HepG2 (cell line): ENCODE results near the gene MAPK9. TPM values are rescaled to one million over a fixed set of nuclear protein-coding genes. Genes with fewer than 3 reads are reported as not detected.
A peak's percentile ranks its signal among the peaks of the same experiment; 100 is the strongest.

Experiments
- CBFB ChIP-seq: sonication (generic); formaldehyde crosslinking; IDR thresholded peaks from 2 replicates; pipeline ENCODE4 v1.4.0; 2020; ENCODE audit warnings: missing genetic modification reagents
- KDM5A ChIP-seq: fragments of 200-600 bp; sonication (generic); IDR thresholded peaks from 2 replicates; pipeline ENCODE4 v1.7.0; 2018; ENCODE audit warnings: antibody characterized with exemption, mild to moderate bottlenecking, low read length, borderline replicate concordance
- NFYB ChIP-seq: sonication (generic); formaldehyde crosslinking; IDR thresholded peaks from 2 replicates; pipeline ENCODE4 v1.4.0; 2020; ENCODE audit warnings: missing genetic modification reagents
- NKX3-1 ChIP-seq: sonication (generic); formaldehyde crosslinking; IDR thresholded peaks from 2 replicates; pipeline ENCODE4 v1.5.0; 2020; ENCODE audit warnings: missing genetic modification reagents
- PHF8 ChIP-seq: sonication (generic); formaldehyde crosslinking; IDR thresholded peaks from 2 replicates; pipeline ENCODE4 v1.5.0; 2020; ENCODE audit warnings: missing genetic modification reagents
- POLR2AphosphoS5 ChIP-seq: IDR thresholded peaks from 2 replicates; pipeline ENCODE4 v1.6.1; 2012; ENCODE audit warnings: low read depth, low read length
- REPIN1 ChIP-seq: sonication (generic); formaldehyde crosslinking; IDR thresholded peaks from 2 replicates; pipeline ENCODE4 v1.8.0; 2022; ENCODE audit warnings: missing genetic modification reagents, low read depth, mild to moderate bottlenecking, borderline replicate concordance
- SAP130 ChIP-seq: IDR thresholded peaks from 2 replicates; pipeline ENCODE4 v1.6.1; 2016; ENCODE audit warnings: low read depth
- TMF1 ChIP-seq: sonication (generic); formaldehyde crosslinking; IDR thresholded peaks from 2 replicates; pipeline ENCODE4 v1.8.1; 2022; ENCODE audit warnings: low read depth, missing genetic modification reagents
- U2AF1 ChIP-seq: fragments of 200-400 bp; formaldehyde crosslinking; optimal IDR thresholded peaks from 2 replicates; pipeline ENCODE3; 2017; ENCODE audit warnings: mild to moderate bottlenecking, low read depth, low read length
- ZBTB40 ChIP-seq, 2 experiments: fragments of 450-650 bp in 1 of 2; sonication (generic) in 1 of 2; formaldehyde crosslinking in 1 of 2; IDR thresholded peaks; 2 replicates each; pipeline versions ENCODE4 v1.6.1 to v1.8.0; 2016 to 2022; ENCODE audit warnings: antibody characterized with exemption in 1 of 2, mild to moderate bottlenecking in 1 of 2, missing genetic modification reagents in 1 of 2
- ZHX1 ChIP-seq: sonication (generic); formaldehyde crosslinking; IDR thresholded peaks from 2 replicates; pipeline ENCODE4 v1.8.1; 2022; ENCODE audit warnings: low read depth, mild to moderate bottlenecking, missing genetic modification reagents
- ZNF230 ChIP-seq: sonication (generic); formaldehyde crosslinking; IDR thresholded peaks from 2 replicates; pipeline ENCODE4 v1.4.0; 2020; ENCODE audit warnings: mild to moderate bottlenecking, missing genetic modification reagents
- ZNF7 ChIP-seq: IDR thresholded peaks from 2 replicates; pipeline ENCODE4 v1.6.1; 2016; ENCODE audit warnings: missing biosample characterization, missing genetic modification reagents
- ZNF768 ChIP-seq: sonication (generic); formaldehyde crosslinking; IDR thresholded peaks from 2 replicates; pipeline ENCODE4 v1.4.0; 2020; ENCODE audit warnings: missing genetic modification reagents
- polyA plus RNA-seq, 8 experiments: library from polyadenylated mRNA; depleted of rRNA in 3 of 8; stranded (reverse) in 7 of 8; unstranded in 1 of 8; fragments of >200 nt; fragmentation: Illumina TruSeq in 4 of 8; extraction: Trizol in 4 of 8; gene quantifications; 2 replicates each; pipeline versions ENCODE4 v1.2.1 to v1.2.3, GENCODE V29; 2011 to 2016; ENCODE audit warnings: low read depth in 4 of 8, missing spikeins in 1 of 8, mixed read lengths in 1 of 8; ENCODE audit not compliant: insufficient read depth in 1 of 8
- total RNA-seq, 5 experiments: library from RNA; depleted of rRNA; stranded (reverse); fragments of >200 nt; fragmentation: Illumina TruSeq; extraction: Trizol; gene quantifications; 2 replicates each; pipeline ENCODE4 v1.2.3, GENCODE V29; 2016; ENCODE audit warnings: low read depth in 1 of 5
- TF ChIP-seq, protein P1 (sequence below): sonication (generic); formaldehyde crosslinking; IDR thresholded peaks from 2 replicates; pipeline ENCODE4 v1.5.1; 2020; ENCODE audit warnings: missing genetic modification reagents, mild to moderate bottlenecking, borderline replicate concordance

The MAPK9 gene
- total and polyA plus RNA-seq, 2 of the 13 experiments (the other 11 are each of a cell fraction or from before 2014, with no cell fraction given) = 30.1 to 56.1 TPM

DNA sequence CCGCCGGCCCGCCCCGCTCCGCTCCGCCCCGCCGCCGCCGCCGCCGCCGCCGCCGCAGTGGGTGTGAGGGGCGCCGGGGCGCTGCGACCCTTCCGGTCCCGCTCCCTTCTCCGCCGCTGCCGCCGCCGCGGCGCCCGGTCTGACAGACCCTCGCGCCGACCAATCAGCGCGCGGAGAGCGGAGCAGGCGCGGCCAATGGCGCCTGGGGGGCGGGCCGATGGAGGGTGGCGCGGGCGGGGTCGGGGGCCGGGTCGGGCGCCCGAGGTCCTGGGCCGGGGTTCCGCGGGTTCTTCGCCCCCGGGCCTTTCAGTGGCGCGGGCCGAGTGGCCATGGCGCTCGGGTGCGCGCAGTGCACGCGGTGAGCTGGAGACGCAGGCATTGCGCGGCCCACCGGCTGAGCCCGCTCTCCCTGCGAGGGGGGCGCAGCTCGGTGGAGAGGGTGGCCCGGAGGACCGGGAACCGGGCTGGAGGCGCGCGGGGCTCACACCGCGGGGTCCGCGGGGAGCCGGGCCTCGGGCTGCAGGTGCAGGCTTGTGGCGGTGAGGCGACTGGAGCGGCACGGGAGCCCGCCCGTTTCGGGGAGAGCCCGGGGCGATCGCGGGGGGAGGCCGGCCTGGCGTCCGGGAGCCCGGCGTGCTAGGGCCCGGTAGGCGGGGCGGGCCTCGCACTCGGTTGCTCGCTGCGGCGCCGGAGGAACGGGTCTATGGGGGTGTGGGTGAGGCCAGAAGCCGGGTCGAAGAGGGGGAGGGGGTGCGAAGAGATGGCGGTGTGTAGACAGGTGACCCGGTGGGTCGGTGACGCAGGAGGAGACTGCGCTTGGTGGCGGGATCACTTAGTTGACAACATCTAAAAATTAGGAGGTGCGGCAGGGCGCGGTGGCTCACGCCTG is at the start of gene MAPK9 (continued):
- TF ChIP-seq NFYB (peak; percentile 84), POLR2AphosphoS5 (peak; percentile 42; the same call in 1 of the 2 replicates), ZNF230 (CRISPR knock-in tag) (no peak), PHF8 (peak; percentile 89), REPIN1 (0 out of 2 replicates have a peak, but pooled peaks have one; percentile 63), ZHX1 (0 out of 2 replicates have a peak, but pooled peaks have one; percentile 21), ZNF768 (CRISPR knock-in tag) (peak; percentile 38; the same call in 1 of the 2 replicates), KDM5A (peak; percentile 6; the same call in 1 of the 2 replicates), CBFB (0 out of 2 replicates have a peak, but pooled peaks have one; percentile 25), NKX3-1 (CRISPR knock-in tag) (no peak), ZNF7 (CRISPR knock-in tag) (no peak), TMF1 (CRISPR knock-in tag) (peak; percentile 69; the same call in 1 of the 2 replicates), U2AF1 (no peak), SAP130 (CRISPR knock-in tag) (peak; percentile 78; the same call in 1 of the 2 replicates), ZBTB40 (IDR thresholded peaks at IDR 0.05) (no peak), ZBTB40 (CRISPR knock-in tag; IDR thresholded peaks at IDR 0.05) (peak; percentile 69)
- TF ChIP-seq, protein P1, sequence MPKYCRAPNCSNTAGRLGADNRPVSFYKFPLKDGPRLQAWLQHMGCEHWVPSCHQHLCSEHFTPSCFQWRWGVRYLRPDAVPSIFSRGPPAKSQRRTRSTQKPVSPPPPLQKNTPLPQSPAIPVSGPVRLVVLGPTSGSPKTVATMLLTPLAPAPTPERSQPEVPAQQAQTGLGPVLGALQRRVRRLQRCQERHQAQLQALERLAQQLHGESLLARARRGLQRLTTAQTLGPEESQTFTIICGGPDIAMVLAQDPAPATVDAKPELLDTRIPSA (CRISPR knock-in tag) = 0 out of 2 replicates have a peak, but pooled peaks have one; percentile 58
